HG03175 (cell line): ENCODE data around the gene DENND10.
"Not testable (repeated sequence)": the region's sequence is repeated elsewhere in the genome, so short reads cannot be mapped to it uniquely, and the experiment has no call there.

Experiments used
- ATAC-seq: cut with Tn5 transposase; IDR thresholded peaks from one replicate; pipeline ENCODE4 v1.9.1; 2021; ENCODE audit warnings: mild to moderate bottlenecking, moderate library complexity; ENCODE audit not compliant: unreplicated experiment

Gene DENND10

DNA sequence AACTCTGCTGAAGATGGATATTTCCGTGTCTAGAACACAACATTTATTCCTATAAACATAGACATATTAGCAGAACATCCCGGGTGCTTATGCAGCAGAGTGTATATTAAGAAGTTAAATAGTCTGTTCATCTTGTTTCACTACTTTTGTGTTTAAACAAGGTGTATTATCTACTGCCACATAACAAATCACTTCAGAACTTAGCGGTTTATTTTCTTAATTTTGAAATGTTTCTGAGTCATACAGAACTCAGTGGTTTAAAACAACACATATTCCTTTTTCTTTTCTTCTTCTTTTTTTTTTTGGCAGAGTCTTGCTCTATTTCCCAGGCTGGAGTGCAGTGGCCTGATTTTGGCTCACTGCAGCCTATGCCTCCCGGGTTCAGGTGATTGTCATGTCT is 25.8 kb downstream of the DENND10 start:
- no peak for ATAC-seq

DNA sequence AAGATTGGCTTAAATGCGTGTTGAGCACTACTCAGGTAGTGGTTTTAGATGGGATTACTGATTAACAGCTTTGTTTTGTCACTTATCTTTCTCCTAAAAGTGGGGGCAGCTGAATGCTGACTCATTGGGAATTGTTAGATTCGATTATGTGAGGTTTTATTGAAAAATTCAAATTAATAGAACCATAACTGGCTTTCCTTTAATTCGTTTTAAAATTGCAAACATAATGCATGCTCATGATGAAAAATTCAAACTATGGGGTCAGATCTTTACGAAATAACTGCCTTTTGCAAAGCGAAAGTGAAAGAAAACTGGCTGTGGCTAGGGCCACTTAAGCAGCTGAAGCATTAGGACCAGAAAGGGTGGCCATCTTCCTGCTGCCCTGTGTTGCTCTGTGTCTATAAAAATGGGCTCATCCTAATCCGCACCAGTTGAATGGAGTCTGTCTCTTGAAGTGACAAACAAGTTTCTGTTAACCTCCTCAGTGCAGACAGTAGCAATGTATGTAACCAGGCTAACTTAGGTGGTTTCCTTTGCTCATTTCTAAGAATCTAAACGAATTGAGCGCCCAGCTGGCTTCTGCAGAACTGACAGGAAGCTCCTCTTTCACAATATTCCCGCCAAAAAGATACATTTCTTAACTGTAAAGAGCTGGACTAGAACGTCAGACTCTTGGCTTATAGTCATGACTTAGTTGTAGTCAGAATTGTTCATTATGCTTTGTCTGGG is 27.8 kb downstream of the DENND10 start:
- peak; percentile 63 for ATAC-seq

DNA sequence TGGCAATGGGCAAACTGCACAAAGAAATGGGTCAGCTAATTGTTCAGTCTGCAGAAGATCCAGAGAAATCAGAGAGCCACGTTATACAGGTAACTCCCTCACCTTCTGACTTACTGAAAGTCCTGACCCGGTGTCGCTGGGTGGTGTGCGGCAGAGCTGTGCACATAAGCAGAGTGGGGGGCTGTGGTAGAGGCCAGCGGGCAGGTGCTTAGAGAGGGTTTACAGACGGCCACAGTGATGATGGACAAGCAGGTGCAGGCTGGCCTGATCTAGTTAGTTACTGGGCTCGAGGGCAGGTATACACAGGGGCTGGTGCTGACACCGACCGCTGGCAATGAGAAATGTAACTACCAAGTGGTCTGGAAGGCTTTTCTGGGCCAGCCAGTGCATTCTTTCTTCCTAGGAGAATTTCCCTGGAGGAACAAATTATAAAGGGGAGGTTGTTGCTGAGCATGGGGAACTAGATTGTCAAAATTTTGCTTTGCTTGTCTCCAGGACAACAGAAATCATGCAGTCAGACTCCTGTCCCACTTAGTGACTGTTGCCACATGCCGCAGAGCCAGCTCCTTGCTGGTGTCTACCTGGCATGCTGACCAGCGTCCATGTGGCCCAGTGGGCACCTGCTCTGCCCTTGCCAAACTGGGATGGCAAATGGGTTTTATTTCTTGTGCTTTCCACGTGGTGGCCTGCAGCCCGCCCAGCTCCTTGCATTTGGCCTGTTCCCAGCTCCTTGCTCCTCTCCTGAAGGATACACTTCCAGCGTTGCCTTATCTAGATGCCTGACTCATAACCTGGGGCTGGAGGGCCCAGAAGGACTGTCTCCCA is 28.8 kb downstream of the DENND10 start:
- ATAC-seq = no peak

DNA sequence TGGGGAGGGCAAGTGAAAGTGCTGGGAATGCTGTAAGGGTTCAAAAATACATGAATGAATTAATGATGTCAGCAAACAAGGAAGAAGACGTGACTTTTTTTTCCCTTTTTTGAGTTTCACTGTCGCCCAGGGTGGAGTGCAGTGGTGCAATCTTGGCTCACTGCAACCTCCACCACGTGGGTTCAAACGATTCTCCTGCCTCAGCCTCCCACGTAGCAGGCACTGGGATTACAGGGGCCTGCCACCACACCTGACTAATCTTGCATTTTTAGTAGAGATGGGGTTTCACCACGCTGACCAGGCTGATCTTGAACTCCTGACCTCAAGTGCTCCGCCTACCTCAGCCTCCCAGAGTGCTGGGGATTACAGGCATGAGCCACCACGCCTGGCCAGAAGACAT is 30.0 kb downstream of the DENND10 start:
- ATAC-seq = no peak

DNA sequence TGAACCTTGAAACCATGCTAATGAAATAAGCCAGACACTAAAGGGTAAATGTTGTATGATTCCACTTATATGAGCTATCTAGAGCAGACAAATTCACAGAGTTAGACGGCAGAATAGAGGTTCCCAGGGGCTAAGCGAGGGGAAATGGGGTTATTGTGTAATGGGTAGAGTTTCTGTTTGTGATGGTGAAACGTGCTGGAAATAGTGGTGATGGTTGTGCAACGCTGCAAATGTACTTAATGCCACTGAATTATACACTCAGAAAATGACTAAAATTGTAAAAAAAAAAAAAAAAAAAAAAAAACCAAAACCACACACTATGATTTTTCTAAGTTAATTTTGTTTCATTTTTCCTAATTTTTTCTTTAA is 31.6 kb downstream of the DENND10 start:
- no peak for ATAC-seq

DNA sequence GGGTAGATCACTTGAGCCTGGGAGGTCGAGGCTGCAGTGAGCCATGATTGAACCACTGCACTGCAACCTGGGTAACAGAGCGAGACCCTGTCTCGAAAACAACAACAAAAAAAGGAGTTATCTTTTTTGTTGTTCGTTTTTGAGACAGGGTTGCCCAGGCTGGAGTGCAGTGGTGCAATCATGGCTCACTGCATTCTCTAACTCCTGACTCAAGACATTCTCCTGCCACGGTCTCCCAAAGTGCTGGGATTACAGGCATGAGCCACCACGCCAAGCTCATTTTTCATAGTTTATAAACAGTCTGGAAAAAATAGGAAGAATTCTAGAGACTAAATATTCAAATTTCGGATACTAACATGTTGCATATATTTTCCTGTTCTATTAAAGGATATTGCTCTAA is 32.2 kb downstream of the DENND10 start:
- ATAC-seq = no peak

DNA sequence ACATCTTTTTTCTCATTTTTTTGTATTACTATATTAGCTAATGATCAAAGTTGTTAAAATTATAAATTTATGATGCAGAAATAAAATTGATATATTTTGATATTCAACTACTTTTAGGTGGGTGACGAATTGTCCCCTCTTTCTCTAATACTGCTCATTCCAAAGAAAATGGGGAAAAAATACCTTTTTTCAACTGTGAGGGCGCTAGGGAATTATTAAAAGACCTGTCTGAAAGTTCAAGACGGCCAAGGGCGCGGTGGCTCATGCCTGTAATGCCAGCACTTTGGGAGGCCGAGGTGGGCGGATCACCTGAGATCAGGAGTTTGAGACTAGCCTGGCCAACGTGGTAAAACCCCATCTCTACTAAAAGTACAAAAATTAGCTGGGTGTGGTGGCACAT is 34.0 kb downstream of the DENND10 start:
- ATAC-seq = not testable (repeated sequence)

DNA sequence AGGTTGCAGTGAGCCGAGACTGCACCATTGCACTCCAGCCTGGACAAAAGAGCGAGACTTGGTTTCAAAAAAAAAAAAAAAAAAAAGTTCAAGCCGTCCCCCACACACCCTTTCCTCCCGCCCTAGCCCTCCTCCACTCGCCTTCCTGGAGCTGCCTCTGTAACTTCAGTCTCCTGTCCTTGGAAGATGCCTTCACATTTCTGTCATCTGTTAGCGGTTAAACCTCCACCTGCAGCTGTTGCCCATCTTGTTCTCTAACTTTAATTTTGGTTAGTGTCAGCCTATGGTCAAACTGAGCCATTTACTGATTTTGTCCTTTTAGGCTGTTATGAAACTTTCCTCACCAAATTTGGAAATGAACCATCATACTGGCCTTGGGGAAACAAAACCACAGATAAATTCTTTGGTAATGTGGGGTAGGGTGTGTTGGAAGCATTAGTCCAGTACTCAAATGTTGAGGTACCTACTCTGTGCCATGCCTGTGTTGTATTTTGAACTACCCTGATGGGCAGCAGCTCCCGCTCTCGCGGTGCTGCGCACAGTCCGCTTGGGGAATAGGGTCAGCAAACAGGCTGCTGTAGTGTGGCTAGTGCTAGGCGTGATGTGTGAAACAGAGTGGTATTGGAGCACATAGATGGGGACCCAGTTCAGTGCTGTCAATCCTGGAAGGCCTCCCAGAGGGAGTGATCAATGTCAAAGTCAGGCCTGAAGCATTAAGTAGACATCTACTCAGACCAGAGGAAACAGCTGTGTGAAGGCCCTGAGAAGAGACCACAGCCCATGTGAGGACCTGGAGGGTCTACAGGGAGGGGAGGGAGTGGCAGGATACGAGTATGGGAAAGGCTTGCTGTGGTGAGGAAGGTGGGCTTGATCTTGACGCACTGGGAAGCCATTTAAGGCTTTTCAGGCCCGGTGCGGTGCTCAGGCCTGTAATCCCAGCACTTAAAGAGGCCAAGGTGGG is 34.7 kb downstream of the DENND10 start:
- ATAC-seq = no peak

DNA sequence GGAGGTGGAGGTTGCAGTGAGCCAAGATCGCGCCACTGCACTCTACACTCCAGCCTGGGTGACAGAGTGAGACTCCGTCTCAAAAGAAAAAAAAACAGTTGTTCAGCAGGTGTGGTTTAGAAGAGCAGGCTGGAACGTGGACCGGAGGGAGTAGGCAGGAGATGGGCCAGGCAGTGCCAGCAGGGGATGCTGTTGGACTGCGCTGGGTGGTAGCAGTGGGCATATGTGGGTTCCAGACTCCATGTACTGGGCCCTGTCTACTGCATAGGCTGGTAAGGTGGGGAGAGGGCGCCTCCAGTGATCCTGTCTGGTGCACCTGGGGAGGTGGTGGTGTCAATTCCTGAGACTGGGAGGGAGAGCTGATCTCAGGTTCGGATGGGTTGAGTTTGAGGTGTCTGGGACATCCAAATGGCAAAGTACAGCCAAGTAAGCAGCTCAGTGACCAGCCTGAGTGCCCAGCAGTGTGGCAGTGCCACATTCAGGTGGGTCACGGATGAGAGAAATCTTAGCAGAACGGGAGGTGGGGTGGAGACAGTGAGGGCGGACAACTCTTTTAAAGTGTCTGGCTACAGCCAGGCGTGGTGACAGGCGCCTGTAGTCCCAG is 35.7 kb downstream of the DENND10 start:
- no peak for ATAC-seq

DNA sequence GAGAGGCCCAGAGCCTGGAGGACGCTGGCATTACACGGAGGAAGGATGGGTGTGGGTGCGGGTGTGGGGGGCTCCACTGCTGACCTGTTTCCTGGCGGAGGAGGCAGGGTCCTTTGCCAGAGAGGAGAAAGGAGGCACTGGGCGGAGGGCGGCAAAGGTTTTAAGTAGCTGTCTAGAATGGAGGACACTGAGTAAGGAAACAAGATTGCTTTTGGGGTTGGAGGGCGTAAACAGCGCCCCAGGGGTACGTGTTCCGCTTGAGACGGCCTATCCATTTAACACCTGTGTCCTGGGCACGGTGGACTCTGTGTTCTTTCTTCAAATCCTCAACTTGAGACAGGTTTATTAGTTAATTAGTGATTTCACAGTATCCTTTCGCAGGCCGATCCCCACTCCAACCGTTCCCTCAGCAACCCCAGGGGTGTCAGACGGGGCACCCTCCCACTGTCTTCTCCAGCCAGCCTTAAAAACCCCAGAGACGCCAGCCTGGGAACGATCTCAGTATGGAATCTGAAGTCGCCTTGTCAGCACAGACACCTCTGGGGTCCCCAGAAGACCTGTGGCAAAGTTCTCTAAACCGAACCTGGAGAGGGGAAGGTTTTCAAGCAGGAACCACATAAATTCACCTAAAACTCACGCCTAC is 36.8 kb downstream of the DENND10 start:
- no peak for ATAC-seq

DNA sequence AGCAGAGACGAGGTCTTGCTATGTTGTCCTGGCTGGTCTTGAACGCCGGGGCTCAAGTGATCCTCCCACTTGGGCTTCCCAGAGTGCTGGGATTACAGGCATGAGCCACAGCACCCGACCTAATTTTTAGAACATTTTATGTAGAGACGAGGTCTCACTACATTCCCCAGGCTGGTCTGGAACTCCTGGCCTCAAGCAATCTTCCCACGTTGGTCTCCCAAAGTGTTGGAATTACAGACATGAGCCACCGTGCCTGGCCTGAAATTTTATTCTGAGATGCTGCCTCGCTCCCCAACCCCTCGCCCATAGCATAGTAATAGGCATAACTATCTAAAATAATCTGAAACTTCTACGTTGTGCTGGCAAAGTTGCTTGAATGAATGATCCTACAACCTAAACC is 39.7 kb downstream of the DENND10 start:
- no peak for ATAC-seq

DNA sequence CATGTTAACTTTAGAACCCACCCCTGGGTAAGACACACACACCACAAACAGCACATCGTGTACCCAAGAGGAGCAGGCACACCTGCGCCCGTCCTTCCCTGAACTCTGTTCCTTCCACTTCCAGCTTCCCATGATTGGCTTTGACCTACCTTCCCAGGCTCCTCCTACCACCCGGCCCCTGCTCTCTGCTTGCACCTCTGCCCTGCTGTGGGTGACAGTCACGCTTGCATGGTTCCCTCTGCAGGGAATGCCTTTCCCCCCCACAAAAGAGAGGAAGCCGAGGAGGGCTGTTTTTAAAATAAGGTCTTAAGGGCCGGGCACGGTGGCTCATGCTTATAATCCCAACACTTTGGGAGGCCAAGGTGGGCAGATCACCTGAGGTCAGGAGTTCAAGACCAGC is 45.2 kb downstream of the DENND10 start:
- no peak for ATAC-seq

DNA sequence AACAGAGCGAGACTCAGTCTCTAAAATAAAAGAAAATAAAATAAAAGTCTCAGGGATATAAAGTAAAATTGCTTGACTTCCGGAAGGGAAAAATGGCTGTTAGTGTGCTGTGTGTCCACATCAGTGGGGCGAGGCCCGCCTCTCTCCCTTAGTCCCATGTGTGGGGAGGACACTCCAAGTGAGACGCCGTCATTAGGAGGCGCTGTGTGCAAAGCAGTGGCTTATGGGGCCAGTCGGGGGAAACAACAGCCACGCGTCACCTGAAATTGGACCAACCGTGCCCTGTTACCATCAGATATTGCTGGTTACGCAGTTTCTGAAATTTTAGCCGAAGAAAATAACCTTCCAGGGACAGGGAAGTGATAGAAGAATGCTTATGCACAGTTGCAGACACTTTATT is 45.8 kb downstream of the DENND10 start:
- no peak for ATAC-seq

DNA sequence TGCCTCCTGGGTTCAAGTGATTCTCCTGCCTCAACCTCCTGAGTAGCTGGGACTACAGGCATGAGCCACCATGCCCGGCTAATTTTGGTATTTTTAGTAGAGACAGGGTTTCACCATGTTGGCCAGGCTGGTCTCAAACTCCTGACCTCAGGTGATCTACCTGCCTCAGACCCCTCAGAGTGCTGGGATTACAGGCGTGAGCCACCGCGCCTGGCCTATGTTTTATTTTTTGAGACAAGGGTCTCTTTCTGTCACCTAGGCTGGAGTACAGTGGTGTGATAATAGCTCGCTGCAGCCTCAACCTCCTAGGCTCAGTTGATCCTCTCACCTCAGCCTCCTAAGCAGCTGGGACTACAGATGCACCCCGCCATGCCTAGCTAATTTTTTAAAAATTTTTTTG is 47.7 kb downstream of the DENND10 start:
- ATAC-seq = not testable (repeated sequence)

DNA sequence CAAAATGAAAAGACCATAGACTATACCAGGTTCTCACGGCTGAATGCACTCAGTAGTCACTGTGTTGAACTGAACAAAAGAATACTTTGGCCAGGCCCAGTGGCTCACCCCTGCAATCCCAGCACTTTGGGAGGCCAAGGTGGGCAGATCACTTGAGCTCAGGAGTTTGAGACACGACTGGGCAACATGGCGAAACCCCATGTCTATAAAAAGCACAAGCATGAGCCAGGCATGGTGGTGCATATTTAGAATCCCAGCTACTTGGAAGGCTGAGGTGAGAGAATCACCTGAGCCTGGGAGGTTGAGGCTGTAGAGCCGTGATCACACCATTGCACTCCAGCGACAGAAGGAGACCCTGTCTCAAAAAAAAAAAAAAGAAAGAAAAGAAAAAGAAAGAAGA is 49.1 kb downstream of the DENND10 start:
- no peak for ATAC-seq

DNA sequence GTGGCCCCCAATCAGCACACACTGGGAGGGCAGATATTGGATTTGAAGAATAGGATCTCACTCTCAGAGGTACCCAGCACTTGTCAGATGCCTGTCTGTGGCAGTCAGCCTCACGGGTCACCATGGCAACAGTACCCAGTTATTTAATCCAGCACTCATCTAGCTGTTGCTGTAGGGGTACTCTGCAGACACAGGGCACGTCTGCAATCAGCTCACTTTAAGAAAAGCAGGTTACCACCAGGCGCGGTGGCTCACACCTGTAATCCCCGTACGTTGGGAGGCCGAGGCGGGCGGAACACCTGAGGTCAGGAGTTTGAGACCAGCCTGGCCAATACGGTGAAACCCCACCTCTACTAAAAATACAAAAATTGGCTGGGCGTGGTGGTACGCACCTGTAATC is 49.7 kb downstream of the DENND10 start:
- no peak for ATAC-seq

DNA sequence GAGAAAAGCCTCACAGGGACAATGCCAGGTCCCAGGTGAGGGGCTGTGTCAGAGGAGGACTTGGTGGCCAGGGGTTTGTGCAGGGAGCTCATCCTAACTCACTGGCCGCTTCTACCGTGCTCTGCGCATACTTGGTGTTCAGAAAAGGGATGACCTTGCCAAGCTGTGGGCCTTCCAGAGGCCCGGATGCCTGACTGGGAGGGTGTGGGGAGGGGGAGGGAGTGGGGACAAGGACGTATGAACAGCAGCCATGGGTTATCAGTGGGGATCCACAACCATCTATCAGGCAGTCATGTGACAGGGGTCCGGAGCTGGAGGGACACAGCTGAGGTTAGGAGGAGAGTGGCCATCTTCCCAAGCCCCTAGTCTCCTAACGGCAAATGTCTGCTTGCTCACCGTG is 55.4 kb downstream of the DENND10 start:
- no peak for ATAC-seq

DNA sequence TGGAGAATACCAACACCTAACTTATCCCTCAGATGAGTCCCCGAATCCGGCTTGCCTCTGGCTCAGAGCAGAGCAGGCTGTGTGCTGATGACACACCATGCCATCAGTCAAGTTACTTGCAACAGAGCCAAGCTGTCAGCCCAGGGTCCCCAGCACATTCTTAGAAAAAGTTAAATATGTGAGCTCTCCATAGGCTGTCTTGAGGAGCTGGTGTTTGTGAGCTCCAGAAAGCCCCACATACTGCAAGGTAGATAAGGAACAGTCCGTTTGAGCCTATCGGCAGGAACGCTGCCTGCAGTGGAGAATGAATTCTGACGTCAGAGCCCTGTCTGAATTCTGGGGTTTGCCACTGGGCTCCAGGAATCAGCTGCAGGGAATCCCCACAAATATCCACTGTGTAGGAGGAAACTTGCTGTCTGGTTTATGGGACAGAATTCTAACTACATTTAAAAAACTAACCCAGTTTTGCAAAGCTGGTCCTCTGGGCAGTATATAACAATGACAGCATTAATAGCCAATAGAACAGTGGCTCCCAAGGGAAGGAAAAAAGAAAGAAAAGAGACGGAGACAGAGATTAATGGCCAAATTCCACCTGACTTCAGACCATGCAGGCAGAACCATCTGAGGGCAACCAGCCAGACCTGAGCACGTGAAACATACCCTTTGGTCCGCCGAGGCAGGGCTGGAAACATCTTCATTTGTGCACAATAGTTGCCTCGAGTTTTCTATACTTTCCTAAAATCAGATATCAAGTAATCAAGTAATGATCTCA is 58.0 kb downstream of the DENND10 start:
- ATAC-seq = no peak

DNA sequence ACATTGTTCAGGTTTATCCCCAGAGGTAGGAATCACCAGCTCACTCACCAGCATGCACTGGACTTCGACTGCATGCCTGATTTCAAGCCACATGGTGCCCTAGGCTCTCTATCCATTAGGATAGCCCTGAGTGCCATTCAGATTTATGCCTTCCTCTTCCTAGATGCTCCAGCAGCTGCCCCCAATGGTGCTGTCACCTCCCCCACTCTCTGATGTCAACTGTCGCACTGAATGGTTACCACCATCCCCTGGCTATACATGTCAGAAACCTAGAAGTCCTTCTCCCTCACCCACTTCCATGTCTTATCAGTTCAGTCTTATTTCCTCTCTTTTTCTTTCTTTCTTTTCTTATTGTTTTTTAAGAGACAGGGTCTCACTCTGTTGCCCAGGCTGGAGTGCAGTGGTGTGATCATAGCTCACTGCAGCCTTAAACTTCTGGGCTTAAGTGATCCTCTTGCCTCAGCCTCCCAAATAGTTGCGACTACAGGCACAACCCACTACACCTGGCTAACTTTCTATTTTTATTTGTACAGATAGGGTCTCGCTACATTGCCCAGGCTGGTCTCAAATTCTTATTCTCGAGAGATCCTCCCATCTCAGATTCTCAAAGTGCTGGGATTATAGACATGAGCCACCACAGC is 58.7 kb downstream of the DENND10 start:
- no peak for ATAC-seq
